GM10248 (cell line): ENCODE results near the gene C12orf76.
"Not testable (repeated sequence)": the region's sequence is repeated elsewhere in the genome, so short reads cannot be mapped to it uniquely, and the experiment has no call there.

Experiments used
- CTCF ChIA-PET: fragments of 300-600 bp; sonication (Branson Sonifier 250); formaldehyde crosslinking; extraction: SDS; loops from one replicate; lab custom pipeline; 2021; ENCODE audit warnings: antibody characterized with exemption; lab: Yijun Ruan, JAX
- POLR2A ChIA-PET: fragments of 350-650 bp; sonication (Branson Sonifier 250); formaldehyde crosslinking; extraction: SDS; loops from one replicate; lab custom pipeline; 2020; ENCODE audit warnings: antibody characterized with exemption; lab: Yijun Ruan, JAX
- DNase-seq: peaks from one replicate; pipeline ENCODE4 v3.0.0; 2012; ENCODE audit errors: extremely low spot score
- TF ChIP-seq, protein P1 (sequence below): IDR thresholded peaks from 2 replicates; pipeline ENCODE4 v1.5.1; 2012; ENCODE audit warnings: mild to moderate bottlenecking, low read depth; ENCODE audit errors: extremely low read depth, missing control alignments, control extremely low read depth

C12orf76 gene

DNA sequence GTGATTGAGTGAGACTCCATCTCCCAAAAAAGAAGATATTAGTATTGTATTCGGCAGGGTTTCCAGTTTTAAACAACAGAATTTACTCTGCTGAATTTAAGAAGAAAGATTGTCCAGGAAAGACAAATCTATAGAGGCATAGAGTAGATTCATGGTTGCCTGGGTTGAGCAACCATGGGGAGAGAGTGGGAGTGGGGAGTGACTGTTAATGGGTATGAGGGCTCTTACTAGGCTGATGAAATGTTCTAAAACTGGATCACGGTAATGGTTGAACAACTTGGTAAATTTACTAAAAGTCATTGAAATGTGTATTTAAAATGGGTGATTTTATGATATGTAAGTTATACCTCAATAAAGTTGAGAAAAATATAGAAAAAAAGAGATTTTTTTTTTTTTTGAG is 13.9 kb upstream of the C12orf76 start:
- TF ChIP-seq, protein P1, sequence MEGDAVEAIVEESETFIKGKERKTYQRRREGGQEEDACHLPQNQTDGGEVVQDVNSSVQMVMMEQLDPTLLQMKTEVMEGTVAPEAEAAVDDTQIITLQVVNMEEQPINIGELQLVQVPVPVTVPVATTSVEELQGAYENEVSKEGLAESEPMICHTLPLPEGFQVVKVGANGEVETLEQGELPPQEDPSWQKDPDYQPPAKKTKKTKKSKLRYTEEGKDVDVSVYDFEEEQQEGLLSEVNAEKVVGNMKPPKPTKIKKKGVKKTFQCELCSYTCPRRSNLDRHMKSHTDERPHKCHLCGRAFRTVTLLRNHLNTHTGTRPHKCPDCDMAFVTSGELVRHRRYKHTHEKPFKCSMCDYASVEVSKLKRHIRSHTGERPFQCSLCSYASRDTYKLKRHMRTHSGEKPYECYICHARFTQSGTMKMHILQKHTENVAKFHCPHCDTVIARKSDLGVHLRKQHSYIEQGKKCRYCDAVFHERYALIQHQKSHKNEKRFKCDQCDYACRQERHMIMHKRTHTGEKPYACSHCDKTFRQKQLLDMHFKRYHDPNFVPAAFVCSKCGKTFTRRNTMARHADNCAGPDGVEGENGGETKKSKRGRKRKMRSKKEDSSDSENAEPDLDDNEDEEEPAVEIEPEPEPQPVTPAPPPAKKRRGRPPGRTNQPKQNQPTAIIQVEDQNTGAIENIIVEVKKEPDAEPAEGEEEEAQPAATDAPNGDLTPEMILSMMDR, result no peak
- DNase-seq, result no peak
- POLR2A ChIA-PET, result no interaction called here
- CTCF ChIA-PET, result no interaction called here

DNA sequence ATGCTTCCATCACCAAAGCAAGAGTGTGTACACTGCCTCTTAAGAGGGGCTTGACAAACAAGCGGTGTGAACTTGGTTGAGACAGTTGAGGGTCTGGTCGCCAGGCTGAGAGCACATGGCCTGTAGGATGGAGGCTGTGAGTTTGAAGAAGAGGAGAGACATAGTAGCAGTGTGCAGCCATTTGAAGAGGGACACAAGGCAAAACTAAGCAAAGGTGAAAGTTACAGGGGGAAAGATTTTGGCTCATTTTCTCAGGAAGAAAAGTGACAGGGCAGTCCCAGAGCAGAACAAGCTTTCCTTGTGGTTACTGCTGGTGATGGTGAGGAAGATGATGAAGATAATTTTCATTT is 11.3 kb upstream of the C12orf76 start:
- POLR2A ChIA-PET, result no interaction called here
- no peak for DNase-seq
- TF ChIP-seq, protein P1, result no peak
- CTCF ChIA-PET, result no interaction called here

GRCh38 chr12:110058875-110059615 is 10.7 kb upstream of the C12orf76 start:
- DNase-seq, result no peak
- TF ChIP-seq, protein P1, result no peak
- POLR2A ChIA-PET, result no interaction called here
- CTCF ChIA-PET, result interaction anchor here (0.5 kb wide), 1 partner anchor 41 kb away, joined by 3 read pairs; no protein-coding TSS in a partner anchor

DNA sequence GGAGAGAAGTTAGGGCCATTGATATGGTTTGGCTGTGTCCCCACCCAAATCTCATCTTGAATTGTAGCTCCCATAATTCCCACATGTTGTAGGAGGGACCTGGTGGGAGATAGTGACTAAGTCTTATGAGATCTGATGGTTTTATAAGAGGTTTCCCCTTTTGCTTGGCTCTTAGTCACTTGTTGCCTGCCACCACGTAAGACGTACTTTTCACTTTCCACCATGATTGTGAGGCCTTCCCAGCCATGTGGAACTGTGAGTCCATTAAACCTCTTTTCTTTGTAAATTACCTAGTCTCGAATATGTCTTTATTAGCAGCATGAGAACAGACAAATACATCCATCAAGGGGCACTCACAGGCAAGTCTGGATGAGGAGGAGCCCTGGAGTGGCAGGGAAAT is 8.3 kb upstream of the C12orf76 start:
- POLR2A ChIA-PET, DNase-seq, CTCF ChIA-PET: not testable (repeated sequence)

- ChIA-PET POLR2A (interaction anchor here (0.6 kb wide), 3 partner anchors 16 to 244 kb away, joined by 3 to 5 read pairs (median 4); no protein-coding TSS in a partner anchor), CTCF (interaction anchor here (1.1 to 1.4 kb wide), 2 partner anchors 8 to 9 kb away, joined by 4 to 5 read pairs; no protein-coding TSS in a partner anchor)
- not testable (repeated sequence) for DNase-seq
These were observed 7.3 kb upstream of the C12orf76 start for GRCh38 chr12:110055375-110056352.

- CTCF ChIA-PET, result interaction anchor here (1.8 to 2.3 kb wide), 2 partner anchors 12 to 14 kb away, joined by 5 to 6 read pairs; no protein-coding TSS in a partner anchor
- POLR2A ChIA-PET, result interaction anchor here (0.7 kb wide), 1 partner anchor 159 kb away, joined by 3 read pairs; no protein-coding TSS in a partner anchor
- no peak for DNase-seq
- TF ChIP-seq, protein P1, result no peak
These were observed 2.6 kb upstream of the C12orf76 start for GRCh38 chr12:110050927-110051326.

DNA sequence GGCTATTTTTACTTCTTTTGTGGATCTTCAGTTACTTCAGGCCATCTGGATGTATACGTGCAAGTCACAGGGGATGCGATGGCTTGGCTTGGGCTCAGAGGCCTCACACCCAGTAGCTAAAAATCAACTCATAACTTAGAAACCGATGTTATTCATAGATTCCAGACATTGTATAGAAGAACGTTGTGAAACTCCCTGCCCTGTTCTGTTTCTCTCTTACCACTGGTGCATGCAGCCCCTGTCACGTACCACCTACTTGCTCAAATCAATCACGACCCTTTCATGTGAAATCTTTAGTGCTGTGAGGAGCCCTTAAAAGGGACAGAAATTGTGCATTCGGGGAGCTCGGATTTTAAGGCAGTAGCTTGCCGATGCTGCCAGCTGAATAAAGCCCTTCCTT is 1.3 kb upstream of the C12orf76 start:
- DNase-seq, POLR2A ChIA-PET: not testable (repeated sequence)
- CTCF ChIA-PET, result interaction anchor here (1.8 kb wide), 1 partner anchor 14 kb away, joined by 5 read pairs; no protein-coding TSS in a partner anchor

- DNase-seq, POLR2A ChIA-PET, CTCF ChIA-PET: not testable (repeated sequence)
These were observed 712 bp upstream of the C12orf76 start for GRCh38 chr12:110049034-110049433.
